ENCODE results near the gene NELFE.
"Not testable (repeated sequence)": the region's sequence is repeated elsewhere in the genome, so short reads cannot be mapped to it uniquely, and the experiment has no call there.

GRCh38 chr6:31989363-31989762 is 30.6 kb upstream of the NELFE start:
- not testable (repeated sequence) for TF ChIP-seq CTCF, EP300, POLR2A, POLR2AphosphoS5 (IDR thresholded peaks at IDR 0.05)
